T-cell (primary cell): ENCODE measurements around the gene TP53I11. TPM values are rescaled to one million over a fixed set of nuclear protein-coding genes. Genes with fewer than 3 reads are reported as not detected.

Source experiments
- ATAC-seq, 4 experiments: fragments of 200-7000 bp in 3 of 4; fragments of 150-1000 bp in 1 of 4; cut with Tn5 transposase; replicated peaks in 1 of 4; 1 replicate in 3 of 4; 2 replicates in 1 of 4; pipeline ENCODE4 v1.10.0; 2021; ENCODE audit warnings: moderate library complexity in 3 of 4, mild to moderate bottlenecking in 2 of 4, moderate number of reproducible peaks in 1 of 4
- CTCF ChIA-PET, 2 donors: fragments of 300-600 bp; sonication (Branson Sonifier 250); formaldehyde crosslinking; loops; one replicate each; lab custom pipeline; 2022; ENCODE audit warnings: antibody characterized with exemption in 2 of 2; lab: Charles Lee
- POLR2A ChIA-PET, 2 donors: fragments of 300-600 bp; sonication (Branson Sonifier 250); formaldehyde crosslinking; loops; one replicate each; lab custom pipeline; 2022; ENCODE audit warnings: antibody characterized with exemption in 2 of 2; lab: Charles Lee
- DNase-seq, 35 experiments: peaks; one replicate each; pipeline versions ENCODE4 v3.0.0 to v3.0.0-alpha.2; 2013 to 2023
- H3K27ac ChIP-seq: one replicate; pipeline ENCODE4 v1.5.1; 2013; ENCODE audit warnings: low read length
- H3K27me3 ChIP-seq, 2 experiments: replicated peaks in 1 of 2; 1 replicate in 1 of 2; 2 replicates in 1 of 2; pipeline versions ENCODE4 v1.6.1 to v1.7.0; 2013; ENCODE audit warnings: low read length in 1 of 2, mixed read lengths in 1 of 2; ENCODE audit not compliant: control insufficient read depth in 2 of 2, insufficient read depth in 2 of 2; ENCODE audit errors: extremely low read depth in 1 of 2
- H3K36me3 ChIP-seq, 2 donors: 1 replicate in 1 of 2; 2 replicates in 1 of 2; pipeline versions ENCODE4 v1.6.1 to v1.7.0; 2013; ENCODE audit warnings: low read length in 1 of 2; ENCODE audit not compliant: control insufficient read depth in 2 of 2, insufficient read depth in 1 of 2; ENCODE audit errors: extremely low read depth in 1 of 2
- H3K4me1 ChIP-seq, 2 experiments: 1 replicate in 1 of 2; 2 replicates in 1 of 2; pipeline versions ENCODE4 v1.6.1 to v1.7.0; 2013; ENCODE audit warnings: low read length in 2 of 2, mixed read lengths in 1 of 2; ENCODE audit not compliant: insufficient read depth in 2 of 2, control insufficient read depth in 1 of 2; ENCODE audit errors: extremely low read depth in 1 of 2
- H3K4me3 ChIP-seq, 2 donors: 1 replicate in 1 of 2; 2 replicates in 1 of 2; pipeline versions ENCODE4 v1.5.1 to v1.7.0; 2013; ENCODE audit warnings: mild to moderate bottlenecking in 2 of 2, low read length in 1 of 2, moderate library complexity in 1 of 2; ENCODE audit not compliant: control insufficient read depth in 1 of 2; ENCODE audit errors: extremely low read depth in 1 of 2
- H3K9me3 ChIP-seq: 2 replicates; pipeline ENCODE4 v1.7.0; 2013
- H3K27ac Mint-ChIP-seq, 2 donors: one replicate each; pipeline ENCODE4 v1.8.0; 2020 to 2021; ENCODE audit warnings: mild to moderate bottlenecking in 2 of 2, mixed read lengths in 2 of 2
- H3K27me3 Mint-ChIP-seq, 2 donors: one replicate each; pipeline ENCODE4 v1.8.0; 2021 to 2022; ENCODE audit warnings: mixed read lengths in 2 of 2
- H3K36me3 Mint-ChIP-seq: one replicate; pipeline ENCODE4 v1.8.0; 2021; ENCODE audit warnings: mixed read lengths
- H3K4me1 Mint-ChIP-seq, 3 donors: one replicate each; pipeline ENCODE4 v1.8.0; 2020 to 2022; ENCODE audit warnings: mixed read lengths in 3 of 3, mild to moderate bottlenecking in 1 of 3
- H3K4me3 Mint-ChIP-seq, 3 donors: one replicate each; pipeline ENCODE4 v1.8.0; 2020 to 2022; ENCODE audit warnings: mild to moderate bottlenecking in 3 of 3, mixed read lengths in 3 of 3, moderate library complexity in 3 of 3
- H3K9me3 Mint-ChIP-seq, 3 donors: one replicate each; pipeline ENCODE4 v1.8.0; 2020 to 2022; ENCODE audit warnings: mixed read lengths in 3 of 3
- WGBS: methylation state at CpG from one replicate; pipeline ENCODE4 v1.1.5; 2013; ENCODE audit warnings: missing lambda C conversion rate; ENCODE audit not compliant: insufficient coverage; 5-methylcytosine and 5-hydroxymethylcytosine counted together
- total RNA-seq, 35 experiments: library from RNA in 6 of 35; stranded (reverse) in 6 of 35; fragments of 120-200 nt in 1 of 35; gene quantifications; one replicate each; pipeline versions ENCODE4 v1.2.1 to v1.2.4 and lab custom pipeline; 2013 to 2026

The TP53I11 gene
- total RNA-seq (10 to 100 TPM in 4 of 5 donors, 1 to 10 TPM in 1; 6.6 to 27.0 (median 16.4) TPM), total RNA-seq (lab: John Stamatoyannopoulos, UW) (4.2 to 23.8 (median 7.4) reads per million in 29 experiments)
- 11.1 TPM for total RNA-seq (2013)

GRCh38 chr11:44950625-44951476, at the start of gene TP53I11:
TP53I11 (minus strand) TSS chr11:44950883; CDS start chr11:44938335, 12,548 bp downstream.
- no peaks in the 10 kb centered on the region for H3K9me3 Mint-ChIP-seq
- peaks cover 0 to 17% (median 4%) of the 10 kb centered on the region in 3 donors for H3K4me1 Mint-ChIP-seq
- peak within 1 kb of the TSS in 1 of 2 donors; percentile 49 for H3K27ac Mint-ChIP-seq
- Histone ChIP-seq H3K4me1 (peaks cover 0 to 23% of the 10 kb centered on the region in 2 experiments), H3K9me3 (no peaks in the 10 kb centered on the region), H3K27ac (peak within 1 kb of the TSS; percentile 41), H3K36me3 (no peaks in the 10 kb centered on the region), H3K4me3 (peak within 1 kb of the TSS; percentile 73 to 74), H3K27me3 (peaks cover 0 to 13% of the 10 kb centered on the region in 2 experiments)
- H3K36me3 Mint-ChIP-seq: no peaks in the 10 kb centered on the region
- ATAC-seq: peak; percentile 73 to 84 (median 76)
- POLR2A ChIA-PET: no interaction called here
- 7% methylated on average over 78 of the region's 83 CpGs for WGBS
- peak in 33 of 35 experiments; percentile 12 to 71 (median 45) for DNase-seq
- CTCF ChIA-PET: interaction anchor here in 1 of 2 donors (0.7 to 1.0 kb wide), 2 partner anchors 10 to 150 kb away, joined by 3 read pairs; no protein-coding TSS in a partner anchor
- no peaks in the 10 kb centered on the region for H3K27me3 Mint-ChIP-seq
- H3K4me3 Mint-ChIP-seq: peak within 1 kb of the TSS; percentile 84 to 85 (median 85)

DNA sequence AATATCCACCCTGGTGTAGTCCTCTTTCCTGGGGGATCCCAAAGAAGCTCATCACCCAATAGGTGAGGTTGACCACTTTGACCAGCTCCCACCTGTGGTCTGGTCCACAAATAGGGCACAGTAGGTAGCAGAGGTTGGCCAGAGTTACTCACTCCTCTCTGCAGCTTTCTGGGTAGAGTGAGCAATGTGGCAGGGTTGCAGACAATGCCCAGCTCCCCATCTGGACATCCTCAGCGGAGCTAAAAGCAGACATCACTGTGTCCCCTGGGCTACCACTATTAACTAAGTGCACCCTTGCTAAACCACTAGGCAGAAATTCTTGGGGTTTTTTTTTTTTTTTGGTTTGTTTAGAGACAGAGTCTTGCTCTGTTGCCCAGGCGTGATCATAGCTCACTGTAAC, 48.4 kb upstream of the TP53I11 start:
- no peaks in the 10 kb centered on the region for H3K4me1 Mint-ChIP-seq
- no CpG with 5 or more reads among the region's 2 CpGs for WGBS
- H3K9me3 Mint-ChIP-seq: no peaks in the 10 kb centered on the region
- H3K4me3 Mint-ChIP-seq: no peak overlapping the region
- CTCF ChIA-PET: interaction anchor here in 1 of 2 donors (0.7 kb wide), 1 partner anchor 24 kb away, joined by 3 read pairs; no protein-coding TSS in a partner anchor
- Histone ChIP-seq H3K9me3 (no peaks in the 10 kb centered on the region), H3K36me3 (no peaks in the 10 kb centered on the region), H3K27me3 (peaks cover 0 to 9% of the 10 kb centered on the region in 2 experiments), H3K4me3 (no peak overlapping the region), H3K4me1 (no peaks in the 10 kb centered on the region), H3K27ac (no peak overlapping the region)
- no peak overlapping the region for H3K27ac Mint-ChIP-seq
- no peaks in the 10 kb centered on the region for H3K36me3 Mint-ChIP-seq
- no peaks in the 10 kb centered on the region for H3K27me3 Mint-ChIP-seq
- ATAC-seq (no peak), DNase-seq (no peak)
- POLR2A ChIA-PET: interaction anchor here in 1 of 2 donors (1.0 kb wide), 1 partner anchor 532 kb away, joined by 11 read pairs; no protein-coding TSS in a partner anchor

- CTCF ChIA-PET: interaction anchor here in 1 of 2 donors (1.1 kb wide), 1 partner anchor 107 kb away, joined by 5 read pairs; no protein-coding TSS in a partner anchor
- Histone ChIP-seq H3K27me3 (peaks cover 0 to 9% of the 10 kb centered on the region in 2 experiments), H3K4me1 (no peaks in the 10 kb centered on the region), H3K4me3 (no peak overlapping the region), H3K36me3 (no peaks in the 10 kb centered on the region), H3K27ac (no peak overlapping the region), H3K9me3 (no peaks in the 10 kb centered on the region)
- no CpG with 5 or more reads among the region's 2 CpGs for WGBS
- DNase-seq (no peak), ATAC-seq (no peak)
- POLR2A ChIA-PET: no interaction called here
- Mint-ChIP-seq H3K4me1 (no peaks in the 10 kb centered on the region), H3K36me3 (no peaks in the 10 kb centered on the region), H3K4me3 (no peak overlapping the region), H3K9me3 (no peaks in the 10 kb centered on the region), H3K27me3 (no peaks in the 10 kb centered on the region), H3K27ac (no peak overlapping the region)
These were observed 47.4 kb upstream of the TP53I11 start for GRCh38 chr11:44998051-44998450.

GRCh38 chr11:44997566-44997965, 46.9 kb upstream of the TP53I11 start:
- no peaks in the 10 kb centered on the region for H3K9me3 ChIP-seq
- H3K4me3 Mint-ChIP-seq: no peak overlapping the region
- peaks cover 0 to 9% of the 10 kb centered on the region in 2 experiments for H3K27me3 ChIP-seq
- no peaks in the 10 kb centered on the region for H3K9me3 Mint-ChIP-seq
- no peaks in the 10 kb centered on the region for H3K27me3 Mint-ChIP-seq
- no peak overlapping the region for H3K27ac ChIP-seq
- ChIA-PET POLR2A (no interaction called here), CTCF (interaction anchor here in 1 of 2 donors (1.1 kb wide), 1 partner anchor 107 kb away, joined by 5 read pairs; no protein-coding TSS in a partner anchor)
- no peak overlapping the region for H3K27ac Mint-ChIP-seq
- ATAC-seq (no peak), DNase-seq (no peak)
- no peak overlapping the region for H3K4me3 ChIP-seq
- peaks cover 0 to 3% (median 0%) of the 10 kb centered on the region in 3 donors for H3K4me1 Mint-ChIP-seq
- H3K36me3 ChIP-seq: no peaks in the 10 kb centered on the region
- 80% methylated on average over 2 of the region's 5 CpGs for WGBS
- H3K36me3 Mint-ChIP-seq: no peaks in the 10 kb centered on the region
- H3K4me1 ChIP-seq: no peaks in the 10 kb centered on the region

- no peaks in the 10 kb centered on the region for H3K36me3 Mint-ChIP-seq
- POLR2A ChIA-PET: no interaction called here
- 74% methylated on average over 4 of the region's 5 CpGs for WGBS
These were observed 44.1 kb upstream of the TP53I11 start for GRCh38 chr11:44994753-44995152.

GRCh38 chr11:44993971-44994704, 43.5 kb upstream of the TP53I11 start:
- no peaks in the 10 kb centered on the region for H3K9me3 ChIP-seq
- Mint-ChIP-seq H3K27ac (no peak overlapping the region), H3K4me3 (no peak overlapping the region), H3K9me3 (no peaks in the 10 kb centered on the region), H3K4me1 (peaks cover 0 to 4% (median 0%) of the 10 kb centered on the region in 3 donors), H3K27me3 (no peaks in the 10 kb centered on the region), H3K36me3 (no peaks in the 10 kb centered on the region)
- H3K27me3 ChIP-seq: peaks cover 0 to 12% of the 10 kb centered on the region in 2 experiments
- no peak for DNase-seq
- POLR2A ChIA-PET: no interaction called here
- WGBS: 93% methylated on average over 5 of the region's 10 CpGs
- no peak for ATAC-seq
- H3K36me3 ChIP-seq: no peaks in the 10 kb centered on the region
- H3K27ac ChIP-seq: no peak overlapping the region
- CTCF ChIA-PET: no interaction called here
- H3K4me1 ChIP-seq: peaks cover 0 to 6% of the 10 kb centered on the region in 2 experiments
- no peak overlapping the region for H3K4me3 ChIP-seq

More at GRCh38 chr11:44994753-44995152, 44.1 kb upstream of the TP53I11 start:
- peaks cover 0 to 6% of the 10 kb centered on the region in 2 experiments for H3K4me1 ChIP-seq
- no peak overlapping the region for H3K4me3 ChIP-seq
- ATAC-seq: no peak
- peaks cover 0 to 11% of the 10 kb centered on the region in 2 experiments for H3K27me3 ChIP-seq
- no peaks in the 10 kb centered on the region for H3K36me3 ChIP-seq
- no peak overlapping the region for H3K27ac Mint-ChIP-seq
- H3K27me3 Mint-ChIP-seq: no peaks in the 10 kb centered on the region
- CTCF ChIA-PET: no interaction called here
- H3K9me3 ChIP-seq: no peaks in the 10 kb centered on the region
- H3K27ac ChIP-seq: no peak overlapping the region
- H3K9me3 Mint-ChIP-seq: no peaks in the 10 kb centered on the region
- DNase-seq: no peak
- H3K4me3 Mint-ChIP-seq: no peak overlapping the region
- peaks cover 0 to 4% (median 0%) of the 10 kb centered on the region in 3 donors for H3K4me1 Mint-ChIP-seq
